Hepatocyte (in vitro differentiated cells): ENCODE results near the gene CCSER2.

ENCODE experiments used
- EZH2 ChIP-seq: fragments of 200-600 bp; sonication (generic); IDR thresholded peaks from 2 replicates; pipeline ENCODE4 v1.6.1; 2016; ENCODE audit warnings: antibody characterized with exemption, mild to moderate bottlenecking, borderline replicate concordance
- EZH2phosphoT487 ChIP-seq: fragments of 200-600 bp; sonication (generic); IDR thresholded peaks from one replicate; pipeline ENCODE4 v1.6.1; 2018; ENCODE audit warnings: antibody characterized with exemption, mild to moderate bottlenecking, low read depth, moderate library complexity; ENCODE audit not compliant: unreplicated experiment, severe bottlenecking
- TF ChIP-seq, protein P1 (sequence below): fragments of 200-600 bp; sonication (generic); IDR thresholded peaks from 2 replicates; pipeline ENCODE4 v1.5.1; 2016; ENCODE audit warnings: antibody characterized with exemption, mild to moderate bottlenecking; ENCODE audit not compliant: poor library complexity

DNA sequence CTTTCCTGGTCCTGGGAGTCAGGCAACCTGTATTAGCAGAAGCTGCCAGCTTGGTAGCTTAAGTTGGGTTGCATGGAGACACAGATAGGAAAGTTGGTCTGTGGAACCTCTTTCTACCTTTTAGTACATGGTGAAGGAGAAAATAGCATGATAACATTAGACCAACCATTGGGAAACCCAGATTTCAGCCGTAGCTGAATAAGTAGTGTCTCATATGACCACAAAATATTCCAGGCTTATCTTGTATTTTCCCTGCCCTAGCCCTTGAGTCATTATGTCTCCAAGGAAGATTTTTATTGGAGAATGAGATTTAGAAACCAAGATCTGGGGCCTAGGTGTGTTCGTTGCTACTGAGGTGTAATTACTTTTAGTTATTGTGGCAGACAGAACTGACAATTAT is 67.2 kb downstream of the CCSER2 start:
- TF ChIP-seq, protein P1, sequence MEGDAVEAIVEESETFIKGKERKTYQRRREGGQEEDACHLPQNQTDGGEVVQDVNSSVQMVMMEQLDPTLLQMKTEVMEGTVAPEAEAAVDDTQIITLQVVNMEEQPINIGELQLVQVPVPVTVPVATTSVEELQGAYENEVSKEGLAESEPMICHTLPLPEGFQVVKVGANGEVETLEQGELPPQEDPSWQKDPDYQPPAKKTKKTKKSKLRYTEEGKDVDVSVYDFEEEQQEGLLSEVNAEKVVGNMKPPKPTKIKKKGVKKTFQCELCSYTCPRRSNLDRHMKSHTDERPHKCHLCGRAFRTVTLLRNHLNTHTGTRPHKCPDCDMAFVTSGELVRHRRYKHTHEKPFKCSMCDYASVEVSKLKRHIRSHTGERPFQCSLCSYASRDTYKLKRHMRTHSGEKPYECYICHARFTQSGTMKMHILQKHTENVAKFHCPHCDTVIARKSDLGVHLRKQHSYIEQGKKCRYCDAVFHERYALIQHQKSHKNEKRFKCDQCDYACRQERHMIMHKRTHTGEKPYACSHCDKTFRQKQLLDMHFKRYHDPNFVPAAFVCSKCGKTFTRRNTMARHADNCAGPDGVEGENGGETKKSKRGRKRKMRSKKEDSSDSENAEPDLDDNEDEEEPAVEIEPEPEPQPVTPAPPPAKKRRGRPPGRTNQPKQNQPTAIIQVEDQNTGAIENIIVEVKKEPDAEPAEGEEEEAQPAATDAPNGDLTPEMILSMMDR, result no peak
- TF ChIP-seq EZH2phosphoT487, result no peak
- no peak for TF ChIP-seq EZH2
